PC-9 (cell line): Measurements from ENCODE around the gene PBX3.

Experiments used
- EZH2 ChIP-seq: fragments of 200-600 bp; sonication (generic); IDR thresholded peaks from 2 replicates; pipeline ENCODE4 v1.8.0; 2017; ENCODE audit warnings: antibody characterized with exemption, low read depth
- TF ChIP-seq, protein P1 (sequence below): fragments of 200-600 bp; sonication (generic); conservative IDR thresholded peaks from 2 replicates; pipeline ENCODE4 v1.6.1; 2017; ENCODE audit warnings: mixed run types, antibody characterized with exemption, mild to moderate bottlenecking, moderate library complexity

DNA sequence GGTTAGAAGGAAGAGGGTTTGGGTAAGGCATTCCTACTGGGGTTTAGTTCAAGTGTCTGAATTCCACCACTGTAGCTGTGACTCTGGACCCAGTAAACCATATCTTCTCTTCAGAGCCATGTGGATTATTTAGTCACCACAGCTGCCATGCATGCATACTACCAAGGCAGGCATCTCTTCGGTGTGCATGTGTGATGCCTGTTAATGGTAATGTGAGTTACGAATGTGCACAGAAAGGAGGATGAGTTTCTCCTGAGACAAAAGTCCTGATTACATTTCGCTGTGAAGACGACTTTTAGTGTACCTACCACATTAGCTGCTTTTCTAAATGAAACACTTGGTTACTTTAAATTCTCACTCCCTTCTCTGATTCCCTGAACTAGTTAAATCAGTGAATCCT, 9.3 kb downstream of the PBX3 start:
- TF ChIP-seq, protein P1, sequence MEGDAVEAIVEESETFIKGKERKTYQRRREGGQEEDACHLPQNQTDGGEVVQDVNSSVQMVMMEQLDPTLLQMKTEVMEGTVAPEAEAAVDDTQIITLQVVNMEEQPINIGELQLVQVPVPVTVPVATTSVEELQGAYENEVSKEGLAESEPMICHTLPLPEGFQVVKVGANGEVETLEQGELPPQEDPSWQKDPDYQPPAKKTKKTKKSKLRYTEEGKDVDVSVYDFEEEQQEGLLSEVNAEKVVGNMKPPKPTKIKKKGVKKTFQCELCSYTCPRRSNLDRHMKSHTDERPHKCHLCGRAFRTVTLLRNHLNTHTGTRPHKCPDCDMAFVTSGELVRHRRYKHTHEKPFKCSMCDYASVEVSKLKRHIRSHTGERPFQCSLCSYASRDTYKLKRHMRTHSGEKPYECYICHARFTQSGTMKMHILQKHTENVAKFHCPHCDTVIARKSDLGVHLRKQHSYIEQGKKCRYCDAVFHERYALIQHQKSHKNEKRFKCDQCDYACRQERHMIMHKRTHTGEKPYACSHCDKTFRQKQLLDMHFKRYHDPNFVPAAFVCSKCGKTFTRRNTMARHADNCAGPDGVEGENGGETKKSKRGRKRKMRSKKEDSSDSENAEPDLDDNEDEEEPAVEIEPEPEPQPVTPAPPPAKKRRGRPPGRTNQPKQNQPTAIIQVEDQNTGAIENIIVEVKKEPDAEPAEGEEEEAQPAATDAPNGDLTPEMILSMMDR = no peak
- no peak for TF ChIP-seq EZH2
